ENCODE data around the gene HOXC13. TPM values are rescaled to one million over a fixed set of nuclear protein-coding genes. Genes with fewer than 3 reads are reported as not detected.

Gene HOXC13
- total RNA-seq, 1 experiment from 2014 or later: 93.5 TPM

- Histone ChIP-seq H3K27me3 (ENCODE audit: control insufficient read depth, insufficient read depth, low read length) (no peaks in the 10 kb centered on the region), H3K27ac (ENCODE audit: low read length) (peak overlapping the region; percentile 99), H3K9me3 (ENCODE audit: control insufficient read depth, insufficient read depth, low read depth, low read length) (no peaks in the 10 kb centered on the region), H3K36me3 (ENCODE audit: control insufficient read depth, insufficient read depth, low read length) (no peaks in the 10 kb centered on the region; the same call in 1 of the 2 replicates), H3K4me1 (ENCODE audit: control insufficient read depth, insufficient read depth, low read length) (peaks cover 11% of the 10 kb centered on the region), H3K4me3 (ENCODE audit: low read depth in 2 of 2, low read length in 2 of 2) (peak overlapping the region; percentile 66 to 67)
- POLR2A ChIA-PET: interaction anchor here (0.6 to 1.4 kb wide), 3 partner anchors 11 to 211 kb away, joined by 5 to 16 read pairs (median 10); partner anchors contain the start of gene HOXC10
- BruUV-seq (replicated peaks): no TSS peak
- in situ Hi-C loops (cut with HindIII; ENCODE audit: low pct_unique_long_range_greater_than_20kb, low sequenced_read_pairs) (no loop called here), intact Hi-C loops (cut with micrococcal nuclease; ENCODE audit: unreplicated experiment) (loop anchor here (10.0 kb wide), 1 partner anchor 611 kb away; the partner anchor contains the start of gene SP1)
- CTCF ChIA-PET: interaction anchor here (0.5 kb wide), 1 partner anchor 11 kb away, joined by 7 read pairs; no protein-coding TSS in a partner anchor
- ATAC-seq (peak; percentile 15), DNase-seq (ENCODE audit: low read depth, low spot score) (no peak)
- TF ChIP-seq POLR2AphosphoS5 (IDR thresholded peaks at IDR 0.05; ENCODE audit: low read depth, low read length) (peak; percentile 52), CTCF (IDR thresholded peaks at IDR 0.05) (no peak), REST (IDR thresholded peaks at IDR 0.05; ENCODE audit: insufficient read depth in 1 of 2, low read depth in 2 of 2, low read length in 1 of 2) (no peak), SIN3A (IDR thresholded peaks at IDR 0.05; ENCODE audit: borderline replicate concordance, insufficient read depth, low read depth, low read length) (0 out of 2 replicates have a peak, but pooled peaks have one; percentile 31)
Measured at GRCh38 chr12:53995378-53996239, 57.0 kb downstream of the HOXC13 start.

Small RNAs within 50 kb of the gene (microRNA-seq; reads per million reads assigned to microRNA genes)
- gene MIR196A2 (ENCODE audit: unreplicated experiment): 6,126 reads per million, percentile 93 among the genes with 10 or more reads in this experiment

Other genes with a start within 250 kb of the HOXC13 start
- gene CALCOCO1, start 211.4 kb upstream of the HOXC13 start, total RNA-seq (2021; ENCODE audit: unreplicated experiment): 48.0 TPM
- gene CISTR, start 186.9 kb upstream of the HOXC13 start, total RNA-seq (2021; ENCODE audit: unreplicated experiment): not detected
- 5.1 TPM for gene HOXC12, start 16.1 kb downstream of the HOXC13 start, total RNA-seq (2021; ENCODE audit: unreplicated experiment)
- 17.0 TPM for gene HOXC11, start 34.3 kb downstream of the HOXC13 start, total RNA-seq (2021; ENCODE audit: unreplicated experiment)
- 31.7 TPM for gene HOTAIR, start 36.1 kb downstream of the HOXC13 start, total RNA-seq (2021; ENCODE audit: unreplicated experiment)
- 154 TPM for gene HOXC10, start 46.3 kb downstream of the HOXC13 start, total RNA-seq (2021; ENCODE audit: unreplicated experiment)
- gene HOXC9, start 61.3 kb downstream of the HOXC13 start, total RNA-seq (2021; ENCODE audit: unreplicated experiment): 37.2 TPM
- gene HOXC8, start 70.2 kb downstream of the HOXC13 start, total RNA-seq (2021; ENCODE audit: unreplicated experiment): 15.3 TPM
- 52.2 TPM for gene HOXC6, start 89.6 kb downstream of the HOXC13 start, total RNA-seq (2021; ENCODE audit: unreplicated experiment)
- 5.0 TPM for gene HOXC5, start 94.2 kb downstream of the HOXC13 start, total RNA-seq (2021; ENCODE audit: unreplicated experiment)
- gene HOXC4, start 115.0 kb downstream of the HOXC13 start, total RNA-seq (2021; ENCODE audit: unreplicated experiment): 22.7 TPM

Measured in Panc1 (cell line).